GM12878 (cell line): Measurements from ENCODE around the gene ADAMTS18. TPM values are rescaled to one million over a fixed set of nuclear protein-coding genes. Genes with fewer than 3 reads are reported as not detected.
"Not testable (repeated sequence)": the region's sequence is repeated elsewhere in the genome, so short reads cannot be mapped to it uniquely, and the experiment has no call there.

Source experiments
- ATAC-seq: fragments of 200-7000 bp; cut with Tn5 transposase; 3 replicates; pipeline ENCODE4 v1.9.1; 2020; ENCODE audit warnings: mild to moderate bottlenecking, moderate library complexity
- BruUV-seq: library from RNA; stranded (reverse); fragments of 400-500 nt; replicated peaks from 2 replicates; lab custom pipeline; 2021; lab: Mats Ljungman, UMichigan
- CTCF ChIA-PET: fragments of 300-600 bp; sonication (Branson Sonifier 250); formaldehyde crosslinking; extraction: SDS; loops from one replicate; lab custom pipeline; 2021; ENCODE audit warnings: inconsistent platforms; lab: Yijun Ruan, JAX
- POLR2A ChIA-PET: fragments of 350-600 bp; formaldehyde crosslinking; extraction: SDS; loops from one replicate; lab custom pipeline; 2021; ENCODE audit warnings: inconsistent platforms; lab: Charles Lee
- RAD21 ChIA-PET: fragments of 300-600 bp; sonication (Branson Sonifier 250); formaldehyde crosslinking; loops from one replicate; lab custom pipeline; 2023; ENCODE audit warnings: antibody characterized with exemption; ENCODE audit not compliant: unreplicated experiment; lab: Charles Lee
- SMC1A ChIA-PET: fragments of 300-600 bp; sonication (Branson Sonifier 250); formaldehyde crosslinking; loops from one replicate; lab custom pipeline; 2023; ENCODE audit not compliant: unreplicated experiment, uncharacterized antibody; lab: Charles Lee
- DNase-seq: peaks from one replicate; pipeline ENCODE4 v3.0.0-alpha.2; 2011; ENCODE audit warnings: low read depth, low spot score
- FAIRE-seq: peaks from 3 replicates; lab custom pipeline; 2011; peaks lifted over from hg19 to GRCh38; lab: Jason Lieb, UNC
- H2AFZ ChIP-seq: 2 replicates; pipeline ENCODE4 v1.6.0; 2011; ENCODE audit warnings: low read depth, low read length, control low read depth; ENCODE audit not compliant: control insufficient read depth
- H3K27ac ChIP-seq: 2 replicates; pipeline ENCODE4 v1.5.1; 2011; ENCODE audit warnings: control low read depth; ENCODE audit not compliant: control insufficient read depth, insufficient read depth
- H3K27me3 ChIP-seq, 2 experiments: replicated peaks in 1 of 2; 2 replicates each; pipeline versions ENCODE4 v1.6.0 to v1.6.1; 2011; ENCODE audit warnings: low read length in 1 of 2; ENCODE audit not compliant: control insufficient read depth in 2 of 2, insufficient read depth in 2 of 2
- H3K36me3 ChIP-seq, 2 experiments: 2 replicates each; pipeline ENCODE4 v1.5.1; 2011; ENCODE audit warnings: low read length in 1 of 2; ENCODE audit not compliant: control insufficient read depth in 2 of 2, insufficient read depth in 2 of 2
- H3K4me1 ChIP-seq: 2 replicates; pipeline ENCODE4 v1.6.1; 2011; ENCODE audit warnings: mild to moderate bottlenecking, low read length, moderate library complexity, mixed read lengths; ENCODE audit not compliant: control insufficient read depth, insufficient read depth
- H3K4me2 ChIP-seq: 2 replicates; pipeline ENCODE4 v1.6.0; 2011; ENCODE audit warnings: control low read depth; ENCODE audit not compliant: control insufficient read depth, insufficient read depth
- H3K4me3 ChIP-seq: fragments of 200-600 bp; sonication (generic); 2 replicates; pipeline ENCODE4 v1.5.1; 2016
- H3K79me2 ChIP-seq: 2 replicates; pipeline ENCODE4 v1.6.0; 2011; ENCODE audit warnings: low read length; ENCODE audit not compliant: control insufficient read depth, insufficient read depth
- H3K9ac ChIP-seq: 2 replicates; pipeline ENCODE4 v1.8.0; 2011; ENCODE audit warnings: low read length, control low read depth, mixed read lengths; ENCODE audit not compliant: control insufficient read depth, insufficient read depth
- H3K9me3 ChIP-seq: replicated peaks from 3 replicates; pipeline ENCODE4 v1.5.1; 2011; ENCODE audit warnings: mild to moderate bottlenecking, low read length; ENCODE audit not compliant: control insufficient read depth, insufficient read depth
- H4K20me1 ChIP-seq: 2 replicates; pipeline ENCODE4 v1.6.0; 2011; ENCODE audit not compliant: control insufficient read depth, insufficient read depth
- BCL11A ChIP-seq: IDR thresholded peaks from 2 replicates; pipeline ENCODE4 v1.6.1; 2011; ENCODE audit warnings: low read depth, low read length
- CREB1 ChIP-seq: IDR thresholded peaks from 2 replicates; pipeline ENCODE4 v1.6.1; 2012; ENCODE audit warnings: low read depth, mild to moderate bottlenecking, inconsistent platforms
- RAD21 ChIP-seq: IDR thresholded peaks from 2 replicates; pipeline ENCODE4 v1.6.1; 2011; ENCODE audit warnings: mild to moderate bottlenecking, low read depth, low read length, moderate library complexity; ENCODE audit not compliant: insufficient read depth
- SKIL ChIP-seq: fragments of 450-650 bp; IDR thresholded peaks from 2 replicates; pipeline ENCODE4 v1.6.1; 2017; ENCODE audit warnings: mild to moderate bottlenecking, low read depth, inconsistent platforms; ENCODE audit not compliant: poor library complexity, severe bottlenecking
- SPI1 ChIP-seq: IDR thresholded peaks from 2 replicates; pipeline ENCODE4 v1.6.1; 2011; ENCODE audit warnings: low read depth, mild to moderate bottlenecking, low read length, moderate library complexity, borderline replicate concordance; ENCODE audit not compliant: insufficient read depth
- TCF12 ChIP-seq: IDR thresholded peaks from 2 replicates; pipeline ENCODE4 v1.6.1; 2011; ENCODE audit warnings: low read depth, mild to moderate bottlenecking, low read length
- ZBTB11 ChIP-seq: fragments of 450-650 bp; formaldehyde crosslinking; IDR thresholded peaks from 2 replicates; pipeline ENCODE4 v1.5.0; 2022; ENCODE audit warnings: mild to moderate bottlenecking, missing genetic modification characterization
- WGBS: methylation state at CpG from one replicate; pipeline ENCODE4 v1.1.6; 2016; ENCODE audit warnings: low lambda C conversion rate; ENCODE audit not compliant: insufficient replicate concordance, insufficient coverage; ENCODE audit errors: missing lambda C conversion rate; 5-methylcytosine and 5-hydroxymethylcytosine counted together
- in situ Hi-C: fragments of 300-500 bp; cut with MboI; formaldehyde crosslinking; loops from 9 replicates; pipeline ENCODE4 v1.14.3; 2018; ENCODE audit warnings: mixed read lengths
- intact Hi-C: fragments of 100-400 bp; cut with micrococcal nuclease; formaldehyde crosslinking; loops from one replicate; pipeline ENCODE4 v1.14.2; 2022; ENCODE audit not compliant: unreplicated experiment
- polyA plus RNA-seq, 11 experiments: library from polyadenylated mRNA; depleted of rRNA in 4 of 11; unstranded in 6 of 11; stranded (reverse) in 5 of 11; fragments of >200 nt; fragmentation: Nextera tagmentation in 4 of 11; fragmentation: Illumina TruSeq in 1 of 11; extraction: Ambion mirVana in 4 of 11; extraction: Trizol in 1 of 11; gene quantifications; 1 replicate in 1 of 11; 2 replicates in 10 of 11; pipeline versions ENCODE4 v1.2.1 to v1.2.3, GENCODE V29; 2011 to 2016; ENCODE audit warnings: inconsistent platforms in 2 of 11, missing spikeins in 2 of 11, low read depth in 1 of 11
- total RNA-seq, 4 experiments: library from RNA; depleted of rRNA in 3 of 4; stranded (reverse); fragments of >200 nt in 3 of 4; fragmentation: Illumina TruSeq in 1 of 4; extraction: Trizol in 1 of 4; gene quantifications; 2 replicates each; pipeline versions ENCODE4 v1.2.1 to v1.2.3, GENCODE V29; 2013 to 2021

ADAMTS18 gene
- total and polyA plus RNA-seq, 10 of the 15 experiments (the other 5 are each of a cell fraction or from before 2014, with no cell fraction given), result not detected

GRCh38 chr16:77246150-77246549 lies 188.7 kb downstream of the ADAMTS18 start:
- ChIA-PET RAD21 (no interaction called here), CTCF (interaction anchor here (0.6 to 0.8 kb wide), 2 partner anchors 9 to 121 kb away, joined by 3 read pairs; no protein-coding TSS in a partner anchor), POLR2A (interaction anchor here (0.7 kb wide), 1 partner anchor 83 kb away, joined by 3 read pairs; no protein-coding TSS in a partner anchor), SMC1A (interaction anchor here (1.3 to 1.4 kb wide), 2 partner anchors 9 to 337 kb away, joined by 3 to 4 read pairs; no protein-coding TSS in a partner anchor)
- H3K4me1 ChIP-seq, result no peaks in the 10 kb centered on the region
- in situ Hi-C loops (no loop called here), intact Hi-C loops (no loop called here)
- no peaks in the 10 kb centered on the region for H3K36me3 ChIP-seq
- TF ChIP-seq SKIL (no peak), BCL11A (no peak), TCF12 (no peak), RAD21 (no peak), ZBTB11 (CRISPR knock-in tag) (no peak), SPI1 (no peak), CREB1 (no peak)
- DNase-seq, result no peak
- WGBS, result 64% methylated on average over 2 of the region's 2 CpGs
- ATAC-seq, result no peak
- H3K79me2 ChIP-seq, result no peaks in the 10 kb centered on the region
- no peak overlapping the region for H3K9ac ChIP-seq
- H3K27me3 ChIP-seq, result no peaks in the 10 kb centered on the region; a peak in 1 of 4 replicates
- no peaks in the 10 kb centered on the region for H4K20me1 ChIP-seq
- no TSS peak for BruUV-seq
- no peak for FAIRE-seq
- H3K9me3 ChIP-seq, result no peaks in the 10 kb centered on the region
- no peak overlapping the region for H2AFZ ChIP-seq
- H3K4me2 ChIP-seq, result no peak overlapping the region
- no peak overlapping the region for H3K4me3 ChIP-seq
- H3K27ac ChIP-seq, result no peak overlapping the region

GRCh38 chr16:77242471-77242870 lies 192.4 kb downstream of the ADAMTS18 start:
- FAIRE-seq, H3K27me3 ChIP-seq, H3K4me3 ChIP-seq, BruUV-seq, RAD21 ChIA-PET, H3K4me1 ChIP-seq, H3K9ac ChIP-seq, ATAC-seq, DNase-seq, in situ Hi-C loops, POLR2A ChIA-PET, SMC1A ChIA-PET, H3K9me3 ChIP-seq, H3K79me2 ChIP-seq, H4K20me1 ChIP-seq, H3K36me3 ChIP-seq, H3K4me2 ChIP-seq, H3K27ac ChIP-seq, intact Hi-C loops, H2AFZ ChIP-seq: not testable (repeated sequence)
- 25% methylated on average over 5 of the region's 5 CpGs for WGBS
- CTCF ChIA-PET, result interaction anchor here (3.2 kb wide), 1 partner anchor 342 kb away, joined by 13 read pairs; no protein-coding TSS in a partner anchor
